Peyer's patch (tissue), 4 donors: ENCODE data around the gene PLP2.
A peak's percentile ranks its signal among the peaks of the same experiment; 100 is the strongest.

Source experiments
- CTCF ChIP-seq, 6 experiments: fragments of 450-650 bp in 4 of 6; fragments of 200-600 bp in 2 of 6; sonication (generic) in 1 of 6; IDR thresholded peaks; one replicate each; pipeline ENCODE4 v1.5.1; 2017 to 2019; ENCODE audit warnings: antibody characterized with exemption in 6 of 6, mild to moderate bottlenecking in 3 of 6, moderate library complexity in 1 of 6
- POLR2A ChIP-seq, 2 donors: fragments of 450-650 bp; IDR thresholded peaks; one replicate each; pipeline ENCODE4 v1.5.1; 2017; ENCODE audit warnings: antibody characterized with exemption in 2 of 2, mild to moderate bottlenecking in 2 of 2, moderate library complexity in 2 of 2

GRCh38 chrX:49163555-49164419 is 7.9 kb upstream of the PLP2 start:
- TF ChIP-seq CTCF (IDR thresholded peaks at IDR 0.05) (peak; percentile 70 to 94 (median 86)), POLR2A (IDR thresholded peaks at IDR 0.05) (peak in 1 of 2 donors; percentile 67)
